SK-N-DZ (cell line): ENCODE measurements around the gene CNNM2.

Experiments
- small RNA-seq, 2 experiments: library from RNA; depleted of rRNA; stranded (forward); fragments of <200 nt; gene quantifications; one replicate each; pipeline ENCODE3, GENCODE V24; 2014

The CNNM2 gene

Small RNA genes within 50 kb of the gene (small RNA-seq; reads per million reads assigned to genes)
- gene AS3MT (0 to 0.13 reads per million in 2 experiments), gene RF00026 (0 reads per million in 2 experiments), gene RF02271 (0 reads per million in 2 experiments)
